K562 (cell line): ENCODE measurements around the gene CXCR6. TPM values are rescaled to one million over a fixed set of nuclear protein-coding genes. Genes with fewer than 3 reads are reported as not detected.

Experiments
- ARNT ChIP-seq, 2 experiments: fragments of 450-650 bp; IDR thresholded peaks; 2 replicates each; pipeline ENCODE4 v1.6.1; 2016; ENCODE audit warnings: mild to moderate bottlenecking in 1 of 2
- CBFA2T2 ChIP-seq: fragments of 450-650 bp; conservative IDR thresholded peaks from 2 replicates; pipeline ENCODE4 v1.6.1; 2017; ENCODE audit warnings: mild to moderate bottlenecking
- CBX8 ChIP-seq: fragments of 200-600 bp; sonication (generic); IDR thresholded peaks from 2 replicates; pipeline ENCODE4 v1.6.1; 2012; ENCODE audit warnings: borderline replicate concordance, mixed run types, low read depth, mild to moderate bottlenecking, moderate library complexity, mixed read lengths, low read length, control low read depth, inconsistent platforms; ENCODE audit not compliant: poor library complexity, severe bottlenecking; ENCODE audit errors: extremely low read depth
- CHD4 ChIP-seq: fragments of 200-600 bp; sonication (generic); IDR thresholded peaks from 3 replicates; pipeline ENCODE4 v1.6.1; 2012; ENCODE audit warnings: low read depth, mild to moderate bottlenecking, mixed read lengths, low read length, inconsistent platforms; ENCODE audit not compliant: insufficient read depth, insufficient replicate concordance, poor library complexity, severe bottlenecking
- EP300 ChIP-seq: IDR thresholded peaks from 2 replicates; pipeline ENCODE4 v1.6.1; 2012; ENCODE audit warnings: low read length, improper control_type of control experiment
- MAFF ChIP-seq: IDR thresholded peaks from 2 replicates; pipeline ENCODE4 v1.6.1; 2012; ENCODE audit warnings: low read length, improper control_type of control experiment
- MAZ ChIP-seq, 2 experiments: fragments of 450-650 bp in 1 of 2; sonication (generic) in 1 of 2; formaldehyde crosslinking; IDR thresholded peaks in 1 of 2; conservative IDR thresholded peaks in 1 of 2; 2 replicates each; pipeline versions ENCODE4 v1.4.0 to v1.5.0; 2020; ENCODE audit warnings: mild to moderate bottlenecking in 1 of 2, missing genetic modification reagents in 1 of 2
- PYGO2 ChIP-seq: fragments of 450-650 bp; IDR thresholded peaks from 2 replicates; pipeline ENCODE4 v1.6.1; 2016; ENCODE audit warnings: mild to moderate bottlenecking, missing genetic modification characterization, moderate library complexity, missing compliant biosample characterization
- SRSF1 ChIP-seq: fragments of 200-400 bp; formaldehyde crosslinking; IDR thresholded peaks from 2 replicates; pipeline ENCODE4 v1.6.1; 2017; ENCODE audit warnings: mild to moderate bottlenecking, low read depth, low read length, moderate library complexity
- TCF7 ChIP-seq: sonication (generic); IDR thresholded peaks from 2 replicates; pipeline ENCODE4 v1.6.1; 2016; ENCODE audit warnings: antibody characterized with exemption, borderline replicate concordance
- ZNF165 ChIP-seq: fragments of 250-450 bp; sonication (Bioruptor Pico); IDR thresholded peaks from 2 replicates; pipeline ENCODE4 v1.4.0; 2020; ENCODE audit warnings: borderline replicate concordance
- polyA plus RNA-seq, 8 experiments: library from polyadenylated mRNA; depleted of rRNA in 4 of 8; stranded (reverse) in 5 of 8; unstranded in 3 of 8; fragments of >200 nt; fragmentation: Nextera tagmentation in 2 of 8; fragmentation: Illumina TruSeq in 1 of 8; extraction: Ambion mirVana in 2 of 8; extraction: Trizol in 1 of 8; gene quantifications; 2 replicates each; pipeline versions ENCODE4 v1.2.1 to v1.2.3, GENCODE V29; 2011 to 2014; ENCODE audit warnings: inconsistent platforms in 1 of 8, missing spikeins in 1 of 8
- total RNA-seq, 7 experiments: library from RNA; depleted of rRNA in 6 of 7; stranded (reverse); fragments of >200 nt in 6 of 7; fragmentation: Illumina TruSeq in 2 of 7; extraction: Trizol in 2 of 7; gene quantifications; 2 replicates each; pipeline versions ENCODE4 v1.2.1 to v1.2.3, GENCODE V29; 2011 to 2021; ENCODE audit warnings: low replicate concordance in 1 of 7
- TF ChIP-seq, protein P1 (sequence below): sonication (generic); formaldehyde crosslinking; IDR thresholded peaks from 2 replicates; pipeline ENCODE4 v1.8.0; 2022; ENCODE audit warnings: mild to moderate bottlenecking, missing genetic modification reagents
- TF ChIP-seq, protein P2 (sequence below), 2 experiments: fragments of 250-450 bp in 1 of 2; fragments of 450-650 bp in 1 of 2; sonication (Bioruptor Pico) in 1 of 2; IDR thresholded peaks; 2 replicates each; pipeline versions ENCODE4 v1.6.1 to v1.8.0; 2016 to 2021; ENCODE audit warnings: mild to moderate bottlenecking in 2 of 2, moderate library complexity in 2 of 2, missing compliant biosample characterization in 1 of 2, missing genetic modification characterization in 1 of 2
- TF ChIP-seq, protein P3 (sequence below): sonication (generic); formaldehyde crosslinking; IDR thresholded peaks from 2 replicates; pipeline ENCODE4 v1.8.1; 2023; ENCODE audit warnings: mild to moderate bottlenecking, missing genetic modification reagents

Gene CXCR6
- total and polyA plus RNA-seq, 9 of the 15 experiments (the other 6 are each of a cell fraction or from before 2014, with no cell fraction given), result 0.28 TPM; not detected in 8

DNA sequence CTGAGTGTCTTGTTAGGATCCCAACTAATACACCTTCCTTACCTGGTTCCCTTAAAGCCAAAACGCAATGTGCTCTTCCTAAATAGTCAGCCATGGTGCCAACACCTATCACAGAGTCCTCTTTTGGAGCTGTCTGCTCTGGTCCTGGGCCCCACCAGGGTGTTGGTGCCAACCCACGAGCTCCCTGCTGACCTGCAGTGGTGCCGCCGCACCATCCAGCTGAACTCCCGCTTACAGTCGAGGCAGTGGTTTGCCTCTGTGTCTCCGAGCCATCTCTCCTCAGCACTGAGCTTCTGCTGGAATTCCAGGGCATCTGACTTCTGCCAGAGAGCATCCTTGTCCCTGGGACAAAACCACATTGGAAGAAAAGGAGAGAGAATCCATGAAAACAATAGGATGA is 15.9 kb downstream of the CXCR6 start (continued):
- TF ChIP-seq EP300 (no peak), SRSF1 (no peak), MAZ (CRISPR knock-in tag; conservative IDR thresholded peaks at IDR 0.05 in 1 of 2, IDR thresholded peaks at IDR 0.05 in 1 of 2) (no peak), ZNF165 (CRISPR knock-in tag) (no peak), CBX8 (no peak), CHD4 (no peak), CBFA2T2 (no peak), TCF7 (no peak), PYGO2 (tag) (no peak), MAFF (no peak), ARNT (IDR thresholded peaks at IDR 0.05) (no peak)
- TF ChIP-seq, protein P1, sequence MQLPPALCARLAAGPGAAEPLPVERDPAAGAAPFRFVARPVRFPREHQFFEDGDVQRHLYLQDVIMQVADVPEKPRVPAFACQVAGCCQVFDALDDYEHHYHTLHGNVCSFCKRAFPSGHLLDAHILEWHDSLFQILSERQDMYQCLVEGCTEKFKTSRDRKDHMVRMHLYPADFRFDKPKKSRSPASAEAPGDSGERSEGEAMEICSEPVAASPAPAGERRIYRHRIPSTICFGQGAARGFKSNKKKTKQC (CRISPR knock-in tag), result no peak
- TF ChIP-seq, protein P2, sequence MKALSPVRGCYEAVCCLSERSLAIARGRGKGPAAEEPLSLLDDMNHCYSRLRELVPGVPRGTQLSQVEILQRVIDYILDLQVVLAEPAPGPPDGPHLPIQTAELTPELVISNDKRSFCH (CRISPR knock-in tag; IDR thresholded peaks at IDR 0.05), result no peak
- TF ChIP-seq, protein P2 (tag; IDR thresholded peaks at IDR 0.05), result no peak
- TF ChIP-seq, protein P3, sequence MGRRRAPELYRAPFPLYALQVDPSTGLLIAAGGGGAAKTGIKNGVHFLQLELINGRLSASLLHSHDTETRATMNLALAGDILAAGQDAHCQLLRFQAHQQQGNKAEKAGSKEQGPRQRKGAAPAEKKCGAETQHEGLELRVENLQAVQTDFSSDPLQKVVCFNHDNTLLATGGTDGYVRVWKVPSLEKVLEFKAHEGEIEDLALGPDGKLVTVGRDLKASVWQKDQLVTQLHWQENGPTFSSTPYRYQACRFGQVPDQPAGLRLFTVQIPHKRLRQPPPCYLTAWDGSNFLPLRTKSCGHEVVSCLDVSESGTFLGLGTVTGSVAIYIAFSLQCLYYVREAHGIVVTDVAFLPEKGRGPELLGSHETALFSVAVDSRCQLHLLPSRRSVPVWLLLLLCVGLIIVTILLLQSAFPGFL, result no peak
